ENCODE data around the gene MCCC1.
"Not testable (repeated sequence)": the region's sequence is repeated elsewhere in the genome, so short reads cannot be mapped to it uniquely, and the experiment has no call there.

MCCC1 gene

DNA sequence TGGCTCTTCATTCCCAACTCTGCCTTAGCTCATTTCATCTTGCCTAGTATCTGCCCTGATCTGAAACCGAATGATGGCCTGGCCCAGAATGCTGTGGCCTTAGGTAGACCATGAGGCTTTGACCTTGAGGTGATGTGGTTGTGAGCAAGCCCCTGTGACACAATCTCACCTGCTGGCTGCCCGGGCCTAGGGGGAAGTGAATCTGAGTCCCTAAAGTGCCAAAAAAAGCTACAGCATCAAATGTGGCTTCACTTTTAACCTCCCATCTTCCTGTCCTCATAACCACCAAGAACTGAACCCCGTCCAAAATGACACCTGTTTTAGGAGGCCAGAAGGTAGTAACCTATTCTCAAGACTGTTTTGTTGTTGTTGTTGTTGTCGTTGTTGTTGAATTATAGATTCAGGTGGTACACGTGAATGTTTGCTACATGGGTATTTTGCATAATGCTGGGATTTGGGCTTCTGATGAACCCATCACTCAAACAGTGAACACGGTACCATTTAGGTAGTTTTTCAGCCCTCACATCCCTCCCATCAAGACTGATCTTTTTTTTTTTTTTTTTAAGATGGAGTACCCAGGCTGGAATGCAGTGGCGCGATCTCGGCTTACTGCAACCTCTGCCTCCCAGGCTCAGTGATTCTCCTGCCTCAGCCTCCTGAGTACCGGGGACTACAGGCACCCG lies 54.6 kb downstream of the MCCC1 start:
- DNase-seq = no peak

GRCh38 chr3:183038757-183039156 lies 60.5 kb downstream of the MCCC1 start:
- DNase-seq = no peak

GRCh38 chr3:183038221-183038620 lies 61.1 kb downstream of the MCCC1 start:
- DNase-seq = no peak

- DNase-seq = no peak
Measured at GRCh38 chr3:183033746-183034145, 65.5 kb downstream of the MCCC1 start.

DNA sequence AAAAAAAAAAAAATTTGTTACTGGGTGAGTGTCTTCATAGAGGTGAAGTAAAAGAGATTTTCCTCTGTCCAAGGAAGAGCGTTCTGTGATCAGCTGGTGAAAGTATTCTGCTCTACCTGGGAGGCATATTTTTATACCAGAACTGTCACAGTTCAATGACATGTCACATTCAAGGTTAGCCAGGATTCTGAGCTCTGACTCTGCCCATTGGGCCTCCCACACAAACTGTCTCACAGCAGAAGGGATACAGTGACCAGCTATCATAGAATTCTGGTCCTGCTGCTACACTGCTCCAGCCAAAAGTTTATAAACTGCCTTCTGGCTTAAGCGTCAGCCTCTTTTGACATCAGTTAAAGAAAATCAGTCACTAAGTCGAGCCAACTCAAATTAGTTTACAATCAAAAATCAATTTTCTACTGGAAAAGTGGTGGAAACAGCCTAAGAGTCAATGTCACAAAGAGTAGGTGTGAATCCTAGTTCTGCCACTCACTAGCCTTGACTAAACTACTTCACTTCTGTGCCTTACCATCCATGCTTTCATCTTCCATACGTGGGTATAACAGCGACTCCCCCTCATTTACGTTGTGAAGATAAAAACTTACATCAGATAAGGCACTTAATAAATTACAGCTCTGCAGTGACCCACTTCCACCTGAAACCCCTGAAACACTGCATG lies 66.3 kb downstream of the MCCC1 start:
- no peak for DNase-seq

DNA sequence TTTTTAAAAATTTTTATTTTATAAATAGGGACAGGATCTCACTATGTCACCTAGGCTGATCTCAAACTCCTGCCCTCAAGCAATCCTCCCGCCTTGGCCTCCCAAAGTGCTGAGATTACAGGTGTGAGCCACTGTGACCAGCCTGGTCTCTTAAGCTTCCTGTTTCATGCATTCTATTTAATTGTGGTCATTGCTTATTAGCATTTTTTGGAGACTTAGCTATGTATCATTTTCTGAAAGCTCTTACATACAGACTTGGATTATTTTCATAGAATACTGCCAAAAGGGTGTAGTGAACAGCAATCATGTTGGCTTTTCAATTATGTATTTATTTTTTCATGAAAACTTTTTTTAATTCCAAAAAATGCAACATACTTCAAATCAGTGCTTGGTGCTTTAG lies 67.5 kb downstream of the MCCC1 start:
- DNase-seq = no peak

DNA sequence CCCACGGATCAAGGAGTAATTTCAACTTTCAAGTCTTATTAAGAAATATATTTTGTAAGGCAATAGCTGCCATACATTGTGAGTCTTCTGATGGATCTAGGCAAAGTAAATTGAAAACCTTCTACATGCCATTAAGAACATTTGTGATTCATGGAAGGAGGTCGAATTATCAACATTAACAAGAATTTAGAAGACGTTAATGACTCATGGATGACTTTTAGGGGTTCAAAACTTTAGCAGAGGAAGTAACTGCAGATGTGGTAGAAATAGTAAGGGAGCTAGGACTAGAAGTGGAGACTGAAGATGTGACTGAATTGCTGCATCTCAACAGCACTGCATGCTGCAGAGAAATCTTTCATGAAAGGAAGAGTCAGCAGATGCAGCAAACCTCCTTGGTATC lies 70.9 kb downstream of the MCCC1 start:
- DNase-seq = no peak

DNA sequence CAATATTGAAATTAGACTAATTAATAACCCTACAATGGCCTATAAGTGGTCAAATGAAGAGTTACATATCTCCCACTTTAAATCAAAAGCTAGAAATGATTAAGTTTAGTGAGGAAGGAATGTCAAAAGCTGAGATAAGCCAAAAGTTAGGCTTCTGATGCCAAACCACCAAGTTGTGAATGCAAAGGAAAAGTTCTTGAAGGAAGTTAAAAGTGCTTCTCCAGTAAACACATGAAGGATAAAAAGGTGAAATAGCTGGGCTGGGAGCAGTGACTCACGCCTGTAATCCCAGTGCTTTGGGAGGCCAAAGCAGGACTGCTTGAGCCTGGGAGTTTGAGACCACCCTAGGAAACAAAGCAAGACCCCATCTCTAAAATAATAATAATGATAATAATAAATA lies 72.0 kb downstream of the MCCC1 start:
- DNase-seq = no peak

GRCh38 chr3:183022936-183023516 lies 76.3 kb downstream of the MCCC1 start:
- DNase-seq = no peak

DNA sequence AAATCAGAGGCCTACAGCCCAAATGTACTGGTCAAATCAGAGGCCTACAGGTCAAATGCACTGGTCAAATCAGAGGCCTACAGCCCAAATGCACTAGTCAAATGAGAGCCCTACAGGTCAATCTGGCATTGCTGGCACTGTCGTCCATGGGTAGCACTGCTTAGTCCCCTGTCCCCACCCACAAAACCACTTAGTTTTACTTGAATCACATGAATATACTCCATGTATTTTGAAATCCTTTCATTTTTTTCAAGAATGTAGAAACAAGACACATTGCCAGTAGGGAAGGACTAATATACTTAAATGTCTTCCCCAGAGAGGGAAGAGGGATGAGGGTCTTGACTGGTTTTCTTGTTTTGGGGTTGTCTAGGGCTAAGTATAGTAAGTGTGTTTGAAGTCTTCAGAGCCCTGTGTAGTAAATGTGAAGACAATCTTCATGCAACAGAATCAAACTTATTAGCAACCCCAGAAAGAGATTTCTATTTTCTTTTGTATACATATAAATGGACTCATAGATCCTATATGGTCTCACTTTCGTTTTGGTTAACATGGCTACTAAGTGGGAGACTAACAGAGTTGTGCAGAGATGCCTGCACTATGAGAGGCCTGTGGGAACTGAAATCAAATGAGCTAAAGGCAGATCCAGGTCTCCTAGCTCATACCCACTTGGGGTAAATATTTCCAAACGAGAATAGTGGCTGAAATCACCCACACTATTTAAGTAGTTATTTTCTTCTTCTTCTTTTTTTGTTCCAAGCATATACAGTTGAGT lies 80.7 kb downstream of the MCCC1 start:
- DNase-seq = no peak

GRCh38 chr3:183015185-183015584 lies 84.1 kb downstream of the MCCC1 start:
- no peak for DNase-seq

GRCh38 chr3:183013856-183014255 lies 85.4 kb downstream of the MCCC1 start:
- no peak for DNase-seq

GRCh38 chr3:183013074-183013473 lies 86.2 kb downstream of the MCCC1 start:
- DNase-seq = no peak

DNA sequence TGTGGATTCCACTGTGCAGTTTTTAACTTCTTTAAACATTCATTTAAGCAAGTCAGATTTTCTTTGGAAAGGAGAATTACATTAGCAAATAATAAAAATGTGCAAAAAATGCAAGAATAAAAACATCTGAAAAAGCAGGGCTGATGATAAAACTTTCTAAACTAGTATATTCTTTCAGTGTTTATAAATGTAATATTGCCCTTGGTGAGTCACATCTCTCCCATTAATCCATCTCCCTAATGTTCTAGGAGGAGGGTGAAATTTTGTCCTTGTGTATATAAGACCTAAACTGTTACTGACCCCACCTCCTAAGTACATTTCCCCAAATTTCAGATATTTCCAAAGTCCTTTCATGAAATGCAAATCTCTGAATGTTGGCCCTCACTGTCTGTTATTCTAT lies 90.5 kb downstream of the MCCC1 start:
- DNase-seq = no peak

- no peak for DNase-seq
Measured at GRCh38 chr3:183008303-183008702, 91.0 kb downstream of the MCCC1 start.

GRCh38 chr3:183006396-183007002 lies 92.8 kb downstream of the MCCC1 start:
- DNase-seq = no peak

- DNase-seq = no peak
Measured at GRCh38 chr3:182999767-183000166, 99.5 kb downstream of the MCCC1 start.

- DNase-seq = not testable (repeated sequence)
Measured at GRCh38 chr3:182993486-182994201, 105.7 kb downstream of the MCCC1 start.

DNA sequence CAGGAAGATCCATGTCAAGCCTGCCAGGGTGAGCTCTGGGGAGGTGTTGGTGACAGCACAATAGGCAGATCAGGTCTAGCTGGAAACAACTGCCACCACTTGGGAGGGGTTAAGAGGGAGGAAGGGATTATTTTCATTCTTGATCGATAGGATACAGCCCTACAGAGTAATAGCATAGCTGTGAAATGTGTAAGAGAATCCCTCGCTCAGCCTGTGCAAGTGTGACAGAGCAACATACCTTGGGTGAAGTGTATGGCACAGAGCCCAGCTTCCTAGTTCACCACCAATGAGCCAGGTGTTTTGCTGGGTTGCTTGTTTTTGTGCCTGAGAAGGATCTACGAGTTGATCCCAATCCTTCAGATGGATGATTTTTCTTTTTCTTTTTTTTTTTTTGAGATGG lies 109.7 kb downstream of the MCCC1 start:
- DNase-seq = no peak

GRCh38 chr3:182986021-182986420 lies 113.3 kb downstream of the MCCC1 start:
- DNase-seq = no peak

- DNase-seq = no peak
Measured at GRCh38 chr3:182983876-182984275, 115.4 kb downstream of the MCCC1 start.

DNA sequence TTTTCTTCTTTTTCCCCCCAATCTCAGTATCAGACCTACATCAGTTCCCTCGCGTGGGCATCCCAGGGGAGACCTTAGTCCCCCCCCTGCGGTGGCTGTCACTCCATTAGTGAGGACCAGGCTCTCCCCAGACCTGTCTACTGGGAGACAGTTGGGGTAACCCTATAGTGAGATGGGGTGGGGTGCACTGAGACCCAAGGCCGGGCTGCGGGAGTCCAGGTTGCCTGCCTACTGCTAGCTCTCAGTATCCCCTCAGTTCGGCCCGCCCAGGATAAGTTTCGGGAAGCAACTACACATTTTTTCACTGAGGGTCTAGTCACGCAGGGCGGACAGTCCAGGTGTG lies 118.3 kb downstream of the MCCC1 start:
- no peak for DNase-seq

Measured in stimulated activated CD4-positive, alpha-beta T cell treated with anti-CD3 and anti-CD28 coated beads, Interleukin-2, amount 100 ng/mL, for 24 hours (primary cell).